Loucy (cell line): Measurements from ENCODE around the gene EFNA5.

Experiments
- H2AFZ ChIP-seq: fragments of 200-600 bp; sonication (generic); 2 replicates; pipeline ENCODE4 v1.6.0; 2016; ENCODE audit warnings: antibody characterized with exemption, mild to moderate bottlenecking, low read length, moderate library complexity
- H3F3A ChIP-seq: fragments of 200-600 bp; 2 replicates; pipeline ENCODE4 v1.6.0; 2016; ENCODE audit warnings: antibody characterized with exemption, low read depth, mild to moderate bottlenecking
- H3K27me3 ChIP-seq: fragments of 200-600 bp; sonication (generic); 2 replicates; pipeline ENCODE4 v1.6.1; 2014; ENCODE audit warnings: low read length, mild to moderate bottlenecking; ENCODE audit not compliant: insufficient read depth, poor library complexity, severe bottlenecking
- H3K36me3 ChIP-seq: fragments of 200-600 bp; sonication (generic); 2 replicates; pipeline ENCODE4 v1.6.1; 2016; ENCODE audit warnings: low read length; ENCODE audit not compliant: insufficient read depth
- H3K4me1 ChIP-seq: fragments of 200-600 bp; sonication (generic); 2 replicates; pipeline ENCODE4 v1.5.1; 2014; ENCODE audit warnings: low read length, mild to moderate bottlenecking; ENCODE audit not compliant: insufficient read depth, poor library complexity, severe bottlenecking
- H3K4me2 ChIP-seq: fragments of 200-600 bp; sonication (generic); 2 replicates; pipeline ENCODE4 v1.6.0; 2014; ENCODE audit warnings: antibody characterized with exemption, low read length, low read depth, mild to moderate bottlenecking; ENCODE audit not compliant: poor library complexity, severe bottlenecking
- H3K4me3 ChIP-seq: fragments of 200-600 bp; sonication (generic); 2 replicates; pipeline ENCODE4 v1.5.1; 2014; ENCODE audit warnings: low read length, mild to moderate bottlenecking, mixed read lengths; ENCODE audit not compliant: poor library complexity, severe bottlenecking
- H3K79me2 ChIP-seq: fragments of 200-600 bp; sonication (generic); 2 replicates; pipeline ENCODE4 v1.6.1; 2014; ENCODE audit warnings: low read length; ENCODE audit not compliant: insufficient read depth
- H3K9ac ChIP-seq: fragments of 200-600 bp; sonication (generic); 2 replicates; pipeline ENCODE4 v1.6.0; 2014; ENCODE audit warnings: mild to moderate bottlenecking, low read depth, low read length, moderate library complexity; ENCODE audit not compliant: poor library complexity, severe bottlenecking
- H3K9me2 ChIP-seq: fragments of 200-600 bp; sonication (generic); replicated peaks from 2 replicates; pipeline ENCODE4 v1.6.1; 2016; ENCODE audit warnings: low read depth, low read length, mixed read lengths
- H3K9me3 ChIP-seq: fragments of 200-600 bp; sonication (generic); 2 replicates; pipeline ENCODE4 v1.6.1; 2014; ENCODE audit warnings: mild to moderate bottlenecking, antibody characterized with exemption, low read length, low read depth; ENCODE audit not compliant: insufficient read depth
- H4K20me1 ChIP-seq: fragments of 200-600 bp; sonication (generic); 2 replicates; pipeline ENCODE4 v1.6.0; 2014; ENCODE audit warnings: antibody characterized with exemption, low read length, mild to moderate bottlenecking; ENCODE audit not compliant: insufficient read depth, poor library complexity, severe bottlenecking
- EZH2phosphoT487 ChIP-seq: fragments of 200-600 bp; IDR thresholded peaks from 2 replicates; pipeline ENCODE4 v1.6.1; 2018; ENCODE audit warnings: antibody characterized with exemption, mild to moderate bottlenecking, moderate library complexity, borderline replicate concordance
- TF ChIP-seq, protein P1 (sequence below): fragments of 200-600 bp; sonication (generic); conservative IDR thresholded peaks from 2 replicates; pipeline ENCODE4 v1.5.1; 2014; ENCODE audit warnings: mild to moderate bottlenecking, antibody characterized with exemption, low read length

EFNA5 gene

DNA sequence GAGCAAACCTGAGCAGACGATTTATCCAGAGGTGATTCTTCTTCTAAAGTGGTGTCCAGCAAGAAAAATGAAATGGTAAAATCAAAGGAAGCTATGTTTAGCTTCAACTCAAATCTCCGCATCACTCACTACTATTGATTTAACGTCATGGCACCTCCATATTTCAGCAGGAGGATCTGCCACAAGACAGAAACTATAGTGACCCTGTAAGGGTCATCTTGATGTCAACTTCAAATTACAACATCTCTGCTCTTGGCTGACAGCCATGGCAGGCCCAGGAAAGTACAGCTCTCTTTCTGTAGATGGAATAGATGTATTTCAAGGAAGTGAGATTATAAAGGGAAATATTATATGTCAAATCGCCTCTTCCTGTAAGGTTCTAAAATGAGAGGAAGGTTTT, 10.1 kb upstream of the EFNA5 start:
- Histone ChIP-seq H3F3A (no peaks in the 10 kb centered on the region), H3K4me1 (no peaks in the 10 kb centered on the region), H3K9me3 (no peaks in the 10 kb centered on the region), H3K9ac (no peak overlapping the region), H3K4me2 (no peak overlapping the region), H3K36me3 (no peaks in the 10 kb centered on the region), H3K79me2 (no peaks in the 10 kb centered on the region), H3K9me2 (no peaks in the 10 kb centered on the region), H4K20me1 (no peaks in the 10 kb centered on the region), H3K27me3 (no peaks in the 10 kb centered on the region), H2AFZ (no peak overlapping the region), H3K4me3 (no peak overlapping the region)
- no peak for TF ChIP-seq EZH2phosphoT487
- TF ChIP-seq, protein P1, sequence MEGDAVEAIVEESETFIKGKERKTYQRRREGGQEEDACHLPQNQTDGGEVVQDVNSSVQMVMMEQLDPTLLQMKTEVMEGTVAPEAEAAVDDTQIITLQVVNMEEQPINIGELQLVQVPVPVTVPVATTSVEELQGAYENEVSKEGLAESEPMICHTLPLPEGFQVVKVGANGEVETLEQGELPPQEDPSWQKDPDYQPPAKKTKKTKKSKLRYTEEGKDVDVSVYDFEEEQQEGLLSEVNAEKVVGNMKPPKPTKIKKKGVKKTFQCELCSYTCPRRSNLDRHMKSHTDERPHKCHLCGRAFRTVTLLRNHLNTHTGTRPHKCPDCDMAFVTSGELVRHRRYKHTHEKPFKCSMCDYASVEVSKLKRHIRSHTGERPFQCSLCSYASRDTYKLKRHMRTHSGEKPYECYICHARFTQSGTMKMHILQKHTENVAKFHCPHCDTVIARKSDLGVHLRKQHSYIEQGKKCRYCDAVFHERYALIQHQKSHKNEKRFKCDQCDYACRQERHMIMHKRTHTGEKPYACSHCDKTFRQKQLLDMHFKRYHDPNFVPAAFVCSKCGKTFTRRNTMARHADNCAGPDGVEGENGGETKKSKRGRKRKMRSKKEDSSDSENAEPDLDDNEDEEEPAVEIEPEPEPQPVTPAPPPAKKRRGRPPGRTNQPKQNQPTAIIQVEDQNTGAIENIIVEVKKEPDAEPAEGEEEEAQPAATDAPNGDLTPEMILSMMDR = no peak

- no peak for TF ChIP-seq EZH2phosphoT487
- TF ChIP-seq, protein P1 = no peak
- H3F3A ChIP-seq = no peaks in the 10 kb centered on the region
- no peak overlapping the region for H2AFZ ChIP-seq
- no peaks in the 10 kb centered on the region for H4K20me1 ChIP-seq
- H3K4me2 ChIP-seq = no peak overlapping the region
- H3K4me3 ChIP-seq = no peak overlapping the region
- H3K4me1 ChIP-seq = no peaks in the 10 kb centered on the region
- no peaks in the 10 kb centered on the region for H3K9me2 ChIP-seq
- H3K36me3 ChIP-seq = no peaks in the 10 kb centered on the region
- no peaks in the 10 kb centered on the region for H3K79me2 ChIP-seq
- H3K9ac ChIP-seq = no peak overlapping the region
- H3K9me3 ChIP-seq = no peaks in the 10 kb centered on the region
- H3K27me3 ChIP-seq = no peaks in the 10 kb centered on the region
These were observed 9.4 kb upstream of the EFNA5 start for GRCh38 chr5:107680099-107680498.

GRCh38 chr5:107676702-107677101, 6.0 kb upstream of the EFNA5 start:
- TF ChIP-seq EZH2phosphoT487 = no peak
- TF ChIP-seq, protein P1 = no peak
- Histone ChIP-seq H3K27me3 (peaks cover 6% of the 10 kb centered on the region), H3K79me2 (no peaks in the 10 kb centered on the region), H3K4me2 (no peak overlapping the region), H3K36me3 (no peaks in the 10 kb centered on the region), H3F3A (no peaks in the 10 kb centered on the region), H3K9me3 (no peaks in the 10 kb centered on the region), H3K9ac (no peak overlapping the region), H4K20me1 (no peaks in the 10 kb centered on the region), H3K4me1 (peaks cover 7% of the 10 kb centered on the region), H3K9me2 (no peaks in the 10 kb centered on the region), H3K4me3 (no peak overlapping the region), H2AFZ (no peak overlapping the region)
